ENCODE measurements around the gene PRICKLE2. TPM values are rescaled to one million over a fixed set of nuclear protein-coding genes. Genes with fewer than 3 reads are reported as not detected.
A peak's percentile ranks its signal among the peaks of the same experiment; 100 is the strongest.

PRICKLE2 gene
- total RNA-seq, 1 donor from 2014 or later: 32.9 TPM

DNA sequence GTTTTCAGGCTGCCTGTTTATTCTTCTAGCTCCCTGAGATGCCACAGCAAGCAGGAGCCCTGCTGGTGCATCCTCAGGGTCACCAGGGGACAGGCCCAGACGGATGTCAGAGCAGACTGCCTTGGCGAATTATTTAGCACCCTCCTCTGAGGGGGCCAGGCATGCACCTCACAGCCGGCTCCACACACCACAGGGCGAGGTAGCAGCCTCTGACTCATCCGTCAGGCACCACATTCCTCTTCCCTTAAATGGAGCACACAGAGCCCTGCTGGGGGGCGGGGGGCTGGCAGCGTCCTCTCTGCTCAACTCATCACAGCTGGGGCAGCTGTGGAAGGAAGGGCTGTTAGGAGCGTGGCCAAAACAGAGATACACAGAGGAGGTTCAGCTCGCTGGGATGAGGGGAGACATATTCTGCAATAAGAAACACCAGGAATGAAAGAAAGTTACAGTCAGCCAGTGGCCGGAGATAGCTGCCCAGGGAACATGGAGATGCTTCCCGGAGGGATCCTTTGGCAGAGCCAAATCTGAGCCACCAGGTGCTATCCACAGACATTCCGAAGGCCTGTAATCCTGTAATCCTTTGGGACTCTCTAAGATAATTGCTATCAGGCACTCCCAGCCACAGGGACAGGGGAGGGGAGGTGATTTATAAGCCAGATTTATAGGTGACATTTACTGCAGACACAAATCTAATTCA, 13.9 kb upstream of the PRICKLE2 start:
- Histone ChIP-seq H3K9me3 (ENCODE audit: control insufficient read depth in 3 of 3, low read length in 3 of 3) (peaks cover 0 to 3% (median 2%) of the 10 kb centered on the region in 3 donors), H3K27me3 (ENCODE audit: control insufficient read depth in 3 of 3, insufficient read depth in 3 of 3, low read length in 3 of 3) (no peaks in the 10 kb centered on the region), H3K27ac (ENCODE audit: low read depth, low read length) (peak overlapping the region; percentile 5), H3K4me3 (ENCODE audit: low read length in 3 of 3) (no peak overlapping the region), H3K36me3 (ENCODE audit: control insufficient read depth in 3 of 3, insufficient read depth in 3 of 3, low read length in 3 of 3) (peaks cover 0 to 4% (median 0%) of the 10 kb centered on the region in 3 donors), H3K9ac (ENCODE audit: low read depth in 1 of 3, low read length in 3 of 3) (peak overlapping the region in 1 of 3 donors; percentile 17), H3K4me1 (ENCODE audit: control insufficient read depth in 3 of 3, insufficient read depth in 3 of 3, low read length in 3 of 3) (peaks cover 0 to 11% (median 0%) of the 10 kb centered on the region in 3 donors)

DNA sequence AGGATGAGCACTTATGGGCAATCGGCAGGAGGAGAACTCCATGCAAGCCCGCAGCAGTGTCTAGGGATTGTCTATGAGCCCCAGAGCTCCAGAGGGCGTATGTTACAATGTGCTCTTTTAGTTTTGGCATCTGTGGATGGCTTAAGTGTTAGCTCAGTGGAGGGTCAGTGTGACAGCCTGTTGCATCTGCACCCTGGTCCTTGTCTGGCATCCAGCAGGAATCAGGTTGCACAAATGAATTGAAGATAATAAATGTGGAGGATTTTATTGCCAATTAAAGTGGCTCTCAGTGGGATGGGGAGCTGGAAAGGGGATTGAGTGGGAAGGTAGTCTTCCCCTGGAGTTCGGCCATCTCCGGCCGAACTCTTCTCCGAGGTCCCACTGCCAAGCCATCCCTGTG, 11.8 kb upstream of the PRICKLE2 start:
- no peak overlapping the region for H3K9ac ChIP-seq (ENCODE audit: low read depth in 1 of 3, low read length in 3 of 3)
- H3K27me3 ChIP-seq (ENCODE audit: control insufficient read depth in 3 of 3, insufficient read depth in 3 of 3, low read length in 3 of 3): no peaks in the 10 kb centered on the region
- H3K4me1 ChIP-seq (ENCODE audit: control insufficient read depth in 3 of 3, insufficient read depth in 3 of 3, low read length in 3 of 3): peaks cover 0 to 11% (median 0%) of the 10 kb centered on the region in 3 donors
- peaks cover 0 to 4% (median 0%) of the 10 kb centered on the region in 3 donors for H3K36me3 ChIP-seq (ENCODE audit: control insufficient read depth in 3 of 3, insufficient read depth in 3 of 3, low read length in 3 of 3)
- H3K27ac ChIP-seq (ENCODE audit: low read depth, low read length): no peak overlapping the region
- H3K9me3 ChIP-seq (ENCODE audit: control insufficient read depth in 3 of 3, low read length in 3 of 3): peaks cover 0 to 3% (median 2%) of the 10 kb centered on the region in 3 donors
- H3K4me3 ChIP-seq (ENCODE audit: low read length in 3 of 3): no peak overlapping the region

GRCh38 chr3:64235605-64236004, 10.3 kb upstream of the PRICKLE2 start:
- Histone ChIP-seq H3K9ac (ENCODE audit: low read depth in 1 of 3, low read length in 3 of 3) (no peak overlapping the region), H3K36me3 (ENCODE audit: control insufficient read depth in 3 of 3, insufficient read depth in 3 of 3, low read length in 3 of 3) (peaks cover 0 to 4% (median 0%) of the 10 kb centered on the region in 3 donors), H3K27me3 (ENCODE audit: control insufficient read depth in 3 of 3, insufficient read depth in 3 of 3, low read length in 3 of 3) (no peaks in the 10 kb centered on the region), H3K27ac (ENCODE audit: low read depth, low read length) (no peak overlapping the region), H3K4me1 (ENCODE audit: control insufficient read depth in 3 of 3, insufficient read depth in 3 of 3, low read length in 3 of 3) (peaks cover 0 to 11% (median 0%) of the 10 kb centered on the region in 3 donors), H3K9me3 (ENCODE audit: control insufficient read depth in 3 of 3, low read length in 3 of 3) (peaks cover 0 to 3% (median 2%) of the 10 kb centered on the region in 3 donors), H3K4me3 (ENCODE audit: low read length in 3 of 3) (no peak overlapping the region)

DNA sequence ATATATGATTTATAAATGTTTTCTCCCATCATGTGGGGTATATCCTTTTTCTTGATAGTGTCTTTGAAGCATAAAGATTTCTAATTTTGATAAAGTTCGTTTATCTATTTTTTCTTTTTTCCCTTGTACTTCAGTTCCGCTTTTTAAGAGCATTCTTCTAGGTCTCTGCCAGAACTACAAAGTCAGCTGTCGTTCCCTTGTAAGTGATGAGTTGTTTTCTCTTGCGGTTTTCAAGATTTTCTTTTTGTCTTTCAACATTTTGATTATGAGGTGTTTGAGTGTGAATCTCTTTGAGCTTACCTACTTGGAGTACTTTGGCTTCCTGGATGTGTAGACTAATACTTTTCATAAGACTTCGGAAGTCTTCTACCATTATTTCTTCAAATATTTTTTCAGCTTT, 9.3 kb upstream of the PRICKLE2 start:
- H3K4me3 ChIP-seq (ENCODE audit: low read length in 3 of 3): no peak overlapping the region
- no peaks in the 10 kb centered on the region for H3K27me3 ChIP-seq (ENCODE audit: control insufficient read depth in 3 of 3, insufficient read depth in 3 of 3, low read length in 3 of 3)
- H3K36me3 ChIP-seq (ENCODE audit: control insufficient read depth in 3 of 3, insufficient read depth in 3 of 3, low read length in 3 of 3): peaks cover 0 to 4% (median 0%) of the 10 kb centered on the region in 3 donors
- no peak overlapping the region for H3K27ac ChIP-seq (ENCODE audit: low read depth, low read length)
- H3K4me1 ChIP-seq (ENCODE audit: control insufficient read depth in 3 of 3, insufficient read depth in 3 of 3, low read length in 3 of 3): peaks cover 0 to 11% (median 0%) of the 10 kb centered on the region in 3 donors
- H3K9me3 ChIP-seq (ENCODE audit: control insufficient read depth in 3 of 3, low read length in 3 of 3): peaks cover 0 to 3% (median 2%) of the 10 kb centered on the region in 3 donors
- H3K9ac ChIP-seq (ENCODE audit: low read depth in 1 of 3, low read length in 3 of 3): no peak overlapping the region

DNA sequence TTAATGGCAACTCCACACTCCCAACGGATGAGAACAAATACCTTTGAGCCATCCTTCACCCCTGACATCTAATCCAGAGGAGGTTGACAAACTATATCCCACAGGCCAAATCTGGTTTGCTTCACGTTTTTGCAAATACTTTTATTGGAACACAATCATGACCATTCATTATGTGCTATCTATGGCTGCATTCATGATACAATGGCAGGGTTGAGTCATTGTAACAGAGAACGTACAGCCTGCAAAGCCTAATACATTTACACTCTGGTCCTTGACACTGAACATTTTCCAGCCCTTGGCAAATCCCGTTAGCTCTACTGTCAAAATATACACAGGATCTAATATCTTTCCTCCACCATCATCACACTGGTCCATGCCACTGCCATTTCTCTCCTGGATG, 7.6 kb upstream of the PRICKLE2 start:
- no peaks in the 10 kb centered on the region for H3K27me3 ChIP-seq (ENCODE audit: control insufficient read depth in 3 of 3, insufficient read depth in 3 of 3, low read length in 3 of 3)
- peaks cover 0 to 2% (median 2%) of the 10 kb centered on the region in 3 donors for H3K9me3 ChIP-seq (ENCODE audit: control insufficient read depth in 3 of 3, low read length in 3 of 3)
- H3K9ac ChIP-seq (ENCODE audit: low read depth in 1 of 3, low read length in 3 of 3): no peak overlapping the region
- H3K4me1 ChIP-seq (ENCODE audit: control insufficient read depth in 3 of 3, insufficient read depth in 3 of 3, low read length in 3 of 3): peaks cover 0 to 3% (median 0%) of the 10 kb centered on the region in 3 donors
- no peak overlapping the region for H3K4me3 ChIP-seq (ENCODE audit: low read length in 3 of 3)
- no peak overlapping the region for H3K27ac ChIP-seq (ENCODE audit: low read depth, low read length)
- peaks cover 0 to 4% (median 0%) of the 10 kb centered on the region in 3 donors for H3K36me3 ChIP-seq (ENCODE audit: control insufficient read depth in 3 of 3, insufficient read depth in 3 of 3, low read length in 3 of 3)

GRCh38 chr3:64229903-64230302, 4.6 kb upstream of the PRICKLE2 start:
- Histone ChIP-seq H3K9ac (ENCODE audit: low read depth in 1 of 3, low read length in 3 of 3) (no peak overlapping the region), H3K27me3 (ENCODE audit: control insufficient read depth in 3 of 3, insufficient read depth in 3 of 3, low read length in 3 of 3) (no peaks in the 10 kb centered on the region), H3K4me1 (ENCODE audit: control insufficient read depth in 3 of 3, insufficient read depth in 3 of 3, low read length in 3 of 3) (peaks cover 5 to 12% (median 7%) of the 10 kb centered on the region in 3 donors), H3K36me3 (ENCODE audit: control insufficient read depth in 3 of 3, insufficient read depth in 3 of 3, low read length in 3 of 3) (no peaks in the 10 kb centered on the region), H3K9me3 (ENCODE audit: control insufficient read depth in 3 of 3, low read length in 3 of 3) (no peaks in the 10 kb centered on the region), H3K27ac (ENCODE audit: low read depth, low read length) (no peak overlapping the region), H3K4me3 (ENCODE audit: low read length in 3 of 3) (no peak overlapping the region)

DNA sequence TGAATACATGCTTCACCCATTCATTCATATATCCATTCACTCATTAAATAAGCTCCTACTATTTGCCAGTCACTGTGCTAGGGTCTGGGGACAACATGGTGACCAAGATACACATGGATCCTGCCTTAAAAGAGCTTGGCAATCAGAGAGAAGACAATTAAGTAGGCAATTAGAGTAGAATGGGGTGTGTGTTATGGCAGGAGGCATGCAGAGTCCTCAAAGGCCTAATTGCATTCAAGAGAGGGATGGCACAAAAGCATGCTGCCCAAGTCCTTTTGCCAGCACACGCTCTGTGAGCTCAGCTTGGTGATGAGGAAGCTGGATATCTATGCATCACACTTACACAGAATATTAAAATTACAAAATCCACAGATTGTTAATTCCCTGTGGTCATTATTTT, 2.8 kb upstream of the PRICKLE2 start:
- H3K27me3 ChIP-seq (ENCODE audit: control insufficient read depth in 3 of 3, insufficient read depth in 3 of 3, low read length in 3 of 3): no peaks in the 10 kb centered on the region
- no peak overlapping the region for H3K9ac ChIP-seq (ENCODE audit: low read depth in 1 of 3, low read length in 3 of 3)
- H3K27ac ChIP-seq (ENCODE audit: low read depth, low read length): no peak overlapping the region
- H3K9me3 ChIP-seq (ENCODE audit: control insufficient read depth in 3 of 3, low read length in 3 of 3): no peaks in the 10 kb centered on the region
- no peak overlapping the region for H3K4me3 ChIP-seq (ENCODE audit: low read length in 3 of 3)
- no peaks in the 10 kb centered on the region for H3K36me3 ChIP-seq (ENCODE audit: control insufficient read depth in 3 of 3, insufficient read depth in 3 of 3, low read length in 3 of 3)
- H3K4me1 ChIP-seq (ENCODE audit: control insufficient read depth in 3 of 3, insufficient read depth in 3 of 3, low read length in 3 of 3): peaks cover 7 to 20% (median 11%) of the 10 kb centered on the region in 3 donors

- Histone ChIP-seq H3K36me3 (ENCODE audit: control insufficient read depth in 3 of 3, insufficient read depth in 3 of 3, low read length in 3 of 3) (no peaks in the 10 kb centered on the region), H3K27ac (ENCODE audit: low read depth, low read length) (no peak overlapping the region), H3K9me3 (ENCODE audit: control insufficient read depth in 3 of 3, low read length in 3 of 3) (no peaks in the 10 kb centered on the region), H3K4me3 (ENCODE audit: low read length in 3 of 3) (no peak overlapping the region), H3K9ac (ENCODE audit: low read depth in 1 of 3, low read length in 3 of 3) (no peak overlapping the region), H3K4me1 (ENCODE audit: control insufficient read depth in 3 of 3, insufficient read depth in 3 of 3, low read length in 3 of 3) (peaks cover 11 to 27% (median 15%) of the 10 kb centered on the region in 3 donors), H3K27me3 (ENCODE audit: control insufficient read depth in 3 of 3, insufficient read depth in 3 of 3, low read length in 3 of 3) (no peaks in the 10 kb centered on the region)
Measured at GRCh38 chr3:64226730-64227129, 1.5 kb upstream of the PRICKLE2 start.

- Histone ChIP-seq H3K9ac (ENCODE audit: low read depth in 1 of 3, low read length in 3 of 3) (peak overlapping the region in 1 of 3 donors; percentile 60), H3K4me3 (ENCODE audit: low read length in 3 of 3) (peak overlapping the region in 2 of 3 donors; percentile 44 to 71), H3K27me3 (ENCODE audit: control insufficient read depth in 3 of 3, insufficient read depth in 3 of 3, low read length in 3 of 3) (no peaks in the 10 kb centered on the region), H3K4me1 (ENCODE audit: control insufficient read depth in 3 of 3, insufficient read depth in 3 of 3, low read length in 3 of 3) (peaks cover 11 to 30% (median 21%) of the 10 kb centered on the region in 3 donors), H3K36me3 (ENCODE audit: control insufficient read depth in 3 of 3, insufficient read depth in 3 of 3, low read length in 3 of 3) (no peaks in the 10 kb centered on the region), H3K9me3 (ENCODE audit: control insufficient read depth in 3 of 3, low read length in 3 of 3) (no peaks in the 10 kb centered on the region), H3K27ac (ENCODE audit: low read depth, low read length) (peak overlapping the region; percentile 81)
Measured at GRCh38 chr3:64225695-64226499, 631 bp upstream of the PRICKLE2 start.
